Central memory CD4-positive, alpha-beta T cell (primary cell): ENCODE results near the gene CYYR1.

Experiments used
- DNase-seq: peaks from one replicate; pipeline ENCODE4 v3.0.0; 2022

Gene CYYR1

GRCh38 chr21:26550326-26550725 is 22.8 kb downstream of the CYYR1 start:
- DNase-seq, result no peak

- no peak for DNase-seq
Measured at GRCh38 chr21:26546446-26547097, 26.5 kb downstream of the CYYR1 start.

GRCh38 chr21:26544201-26544775 is 28.8 kb downstream of the CYYR1 start:
- DNase-seq, result no peak

- DNase-seq, result no peak
Measured at GRCh38 chr21:26540651-26541050, 32.4 kb downstream of the CYYR1 start.

- no peak for DNase-seq
Measured at GRCh38 chr21:26539566-26539965, 33.5 kb downstream of the CYYR1 start.

- DNase-seq, result no peak
Measured at GRCh38 chr21:26534517-26534916, 38.6 kb downstream of the CYYR1 start.

- DNase-seq, result no peak
Measured at GRCh38 chr21:26532208-26532607, 40.9 kb downstream of the CYYR1 start.

GRCh38 chr21:26529526-26529925 is 43.6 kb downstream of the CYYR1 start:
- DNase-seq, result no peak

GRCh38 chr21:26528882-26529281 is 44.2 kb downstream of the CYYR1 start:
- no peak for DNase-seq

GRCh38 chr21:26522704-26523103 is 50.4 kb downstream of the CYYR1 start:
- no peak for DNase-seq

- no peak for DNase-seq
Measured at GRCh38 chr21:26519142-26519541, 53.9 kb downstream of the CYYR1 start.

GRCh38 chr21:26515257-26515656 is 57.8 kb downstream of the CYYR1 start:
- DNase-seq, result no peak

- no peak for DNase-seq
Measured at GRCh38 chr21:26513212-26513611, 59.9 kb downstream of the CYYR1 start.

GRCh38 chr21:26512664-26513063 is 60.4 kb downstream of the CYYR1 start:
- DNase-seq, result no peak

- DNase-seq, result no peak
Measured at GRCh38 chr21:26508903-26509302, 64.2 kb downstream of the CYYR1 start.

GRCh38 chr21:26506956-26507355 is 66.1 kb downstream of the CYYR1 start:
- no peak for DNase-seq

GRCh38 chr21:26505211-26505610 is 67.9 kb downstream of the CYYR1 start:
- no peak for DNase-seq

GRCh38 chr21:26503414-26503813 is 69.7 kb downstream of the CYYR1 start:
- DNase-seq, result no peak

- DNase-seq, result no peak
Measured at GRCh38 chr21:26501495-26502021, 71.5 kb downstream of the CYYR1 start.

- DNase-seq, result no peak
Measured at GRCh38 chr21:26499495-26499894, 73.6 kb downstream of the CYYR1 start.

GRCh38 chr21:26495283-26495849 is 77.7 kb downstream of the CYYR1 start:
- DNase-seq, result no peak

GRCh38 chr21:26491663-26492062 is 81.4 kb downstream of the CYYR1 start:
- DNase-seq, result no peak

- DNase-seq, result no peak
Measured at GRCh38 chr21:26490771-26491170, 82.3 kb downstream of the CYYR1 start.

GRCh38 chr21:26489781-26490180 is 83.3 kb downstream of the CYYR1 start:
- DNase-seq, result no peak
